A549 treated with Mapracorat at 1 μM for 4 hours (cell line): ENCODE results near the gene HLA-DOA. TPM values are rescaled to one million over a fixed set of nuclear protein-coding genes. Genes with fewer than 3 reads are reported as not detected.

Experiments
- total RNA-seq: library from RNA; stranded (reverse); fragments of 200-300 nt; extraction: Qiagen RNA extraction; gene quantifications from 5 replicates; pipeline ENCODE4 v1.2.3, GENCODE V29; 2022

HLA-DOA gene
- not detected in 5 replicates for total RNA-seq

GRCh38 chr6:33008944-33009861 is at the start of gene HLA-DOA:
Gene HLA-DOA (minus strand): TSS chr6:33009591.

GRCh38 chr6:32968093-32968866 is 41.1 kb downstream of the HLA-DOA start, which contains the start of gene BRD2:
Gene BRD2 (plus strand): TSS chr6:32968594. CDS start chr6:32972899, 4,305 bp downstream.

Other genes starting within 250 kb of the HLA-DOA start
- gene HLA-DQB2, start 246.1 kb downstream of the HLA-DOA start, total RNA-seq: not detected in 5 replicates
- gene HLA-DOB, start 192.6 kb downstream of the HLA-DOA start, total RNA-seq: 0.11 to 0.20 TPM in 2 of 5 replicates, not detected in the others
- 13.3 to 25.1 TPM (median 16.8 TPM) in 5 replicates for gene TAP2, start 170.9 kb downstream of the HLA-DOA start, total RNA-seq
- 17.9 to 21.8 TPM (median 20.1 TPM) in 5 replicates for gene PSMB8, start 165.5 kb downstream of the HLA-DOA start, total RNA-seq
- gene TAP1, start 155.9 kb downstream of the HLA-DOA start, total RNA-seq: 33.5 to 40.6 TPM (median 35.1 TPM) in 5 replicates
- gene PSMB9, start 155.4 kb downstream of the HLA-DOA start, total RNA-seq: 15.9 to 24.5 TPM (median 18.6 TPM) in 5 replicates
- gene HLA-DMB, start 68.6 kb downstream of the HLA-DOA start, total RNA-seq: 1.3 to 2.2 TPM (median 1.9 TPM) in 5 replicates
- gene HLA-DMA, start 56.5 kb downstream of the HLA-DOA start, total RNA-seq: 2.4 to 3.3 TPM (median 2.6 TPM) in 5 replicates
- 112 to 140 TPM (median 119 TPM) in 5 replicates for gene BRD2, start 41.0 kb downstream of the HLA-DOA start, total RNA-seq
- gene HLA-DPA1, start 64.1 kb upstream of the HLA-DOA start, total RNA-seq: not detected in 5 replicates
- not detected in 5 replicates for gene HLA-DPB1, start 66.4 kb upstream of the HLA-DOA start, total RNA-seq
- gene COL11A2, start 182.9 kb upstream of the HLA-DOA start, total RNA-seq: 0.69 to 1.1 TPM (median 0.83 TPM) in 5 replicates
- gene RXRB, start 191.1 kb upstream of the HLA-DOA start, total RNA-seq: 16.8 to 21.8 TPM (median 19.3 TPM) in 5 replicates
- gene SLC39A7, start 191.3 kb upstream of the HLA-DOA start, total RNA-seq: 104 to 111 TPM (median 108 TPM) in 5 replicates
- gene HSD17B8, start 195.1 kb upstream of the HLA-DOA start, total RNA-seq: 11.5 to 15.6 TPM (median 15.0 TPM) in 5 replicates
- 19.6 to 25.9 TPM (median 24.4 TPM) in 5 replicates for gene RING1, start 198.9 kb upstream of the HLA-DOA start, total RNA-seq